ENCODE measurements around the gene ARNT2.

GRCh38 chr15:80618685-80619400 lies 214.7 kb downstream of the ARNT2 start:
- no peak for TF ChIP-seq CTCF (conservative IDR thresholded peaks at IDR 0.05; ENCODE audit: low read length)
- TF ChIP-seq EZH2phosphoT487 (IDR thresholded peaks at IDR 0.05; ENCODE audit: borderline replicate concordance, low read depth, low read length), result no peak

Data from OCI-LY7 (cell line).